Uterus (tissue), 4 donors: Measurements from ENCODE around the gene EVA1A. TPM values are rescaled to one million over a fixed set of nuclear protein-coding genes. Genes with fewer than 3 reads are reported as not detected.
A peak's percentile ranks its signal among the peaks of the same experiment; 100 is the strongest.

ENCODE experiments used
- DNase-seq, 2 donors: peaks; one replicate each; pipeline ENCODE4 v3.0.0-alpha.2; 2019 to 2020
- H3K27ac ChIP-seq, 2 donors: fragments of 200-600 bp; sonication (generic); 1 replicate in 1 of 2; 2 replicates in 1 of 2; pipeline ENCODE4 v1.5.1; 2016 to 2018
- H3K27me3 ChIP-seq, 2 donors: fragments of 200-600 bp; sonication (generic); one replicate each; pipeline ENCODE4 v1.5.1; 2018 to 2019; ENCODE audit warnings: control low read depth in 1 of 2
- H3K36me3 ChIP-seq, 2 donors: fragments of 200-600 bp; sonication (generic); one replicate each; pipeline ENCODE4 v1.5.1; 2019; ENCODE audit warnings: control low read depth in 1 of 2
- H3K4me1 ChIP-seq, 2 donors: fragments of 200-600 bp; sonication (generic); one replicate each; pipeline ENCODE4 v1.5.1; 2018 to 2019; ENCODE audit warnings: control low read depth in 1 of 2
- H3K4me3 ChIP-seq, 2 donors: fragments of 200-600 bp; sonication (generic); 1 replicate in 1 of 2; 2 replicates in 1 of 2; pipeline ENCODE4 v1.5.1; 2018 to 2019; ENCODE audit warnings: mild to moderate bottlenecking in 1 of 2
- H3K9me3 ChIP-seq, 2 donors: fragments of 200-600 bp; sonication (generic); one replicate each; pipeline ENCODE4 v1.5.1; 2019; ENCODE audit warnings: control low read depth in 1 of 2
- POLR2A ChIP-seq, 2 donors: fragments of 450-650 bp; IDR thresholded peaks; one replicate each; pipeline ENCODE4 v1.6.1; 2016; ENCODE audit warnings: antibody characterized with exemption in 2 of 2, mild to moderate bottlenecking in 1 of 2, moderate library complexity in 1 of 2
- intact Hi-C: fragments of 100-400 bp; cut with DNase I; formaldehyde crosslinking; loops from one replicate; pipeline ENCODE4 v1.15.1; 2023; ENCODE audit warnings: low total_unique reads
- total RNA-seq, 4 donors: library from RNA; depleted of rRNA in 3 of 4; stranded (reverse); fragments of >200 nt in 3 of 4; gene quantifications; one replicate each; pipeline versions ENCODE4 v1.1.0 to v1.2.4, GENCODE V29; 2014 to 2023
- TF ChIP-seq, protein P1 (sequence below), 4 experiments: fragments of 200-600 bp in 2 of 4; fragments of 450-650 bp in 2 of 4; sonication (generic) in 2 of 4; IDR thresholded peaks; one replicate each; pipeline ENCODE4 v1.5.1; 2016 to 2019; ENCODE audit warnings: antibody characterized with exemption in 4 of 4, mild to moderate bottlenecking in 2 of 4, moderate library complexity in 1 of 4
- donor health status: DM: yes; HTN: yes; CAD: no.

The EVA1A gene
- total RNA-seq, 4 donors from 2014 or later, result 1.2 to 22.1 (median 2.3) TPM; not detected in 1

DNA sequence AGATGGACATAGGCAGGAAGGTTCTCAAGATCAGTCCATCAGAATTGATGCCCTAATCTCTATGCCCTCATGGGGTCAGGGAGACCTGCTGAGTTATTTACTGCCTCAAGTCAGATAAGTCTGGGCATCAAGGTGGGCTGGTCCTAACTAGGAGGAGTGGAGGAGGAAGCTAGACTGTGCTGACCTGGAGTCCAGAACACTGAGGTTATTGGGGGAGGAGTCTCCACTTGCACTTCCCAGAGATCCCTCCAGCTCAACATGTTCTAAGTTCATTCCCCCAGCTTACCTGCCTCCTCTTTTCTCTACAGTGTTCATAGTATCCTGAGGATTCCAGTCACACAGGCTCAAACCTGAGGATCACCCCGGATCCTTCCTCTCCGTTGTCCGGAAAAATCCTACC, 19.3 kb downstream of the EVA1A start:
- H3K27me3 ChIP-seq, result no peaks in the 10 kb centered on the region
- no peaks in the 10 kb centered on the region for H3K36me3 ChIP-seq
- TF ChIP-seq POLR2A (IDR thresholded peaks at IDR 0.05), result no peak
- TF ChIP-seq, protein P1, sequence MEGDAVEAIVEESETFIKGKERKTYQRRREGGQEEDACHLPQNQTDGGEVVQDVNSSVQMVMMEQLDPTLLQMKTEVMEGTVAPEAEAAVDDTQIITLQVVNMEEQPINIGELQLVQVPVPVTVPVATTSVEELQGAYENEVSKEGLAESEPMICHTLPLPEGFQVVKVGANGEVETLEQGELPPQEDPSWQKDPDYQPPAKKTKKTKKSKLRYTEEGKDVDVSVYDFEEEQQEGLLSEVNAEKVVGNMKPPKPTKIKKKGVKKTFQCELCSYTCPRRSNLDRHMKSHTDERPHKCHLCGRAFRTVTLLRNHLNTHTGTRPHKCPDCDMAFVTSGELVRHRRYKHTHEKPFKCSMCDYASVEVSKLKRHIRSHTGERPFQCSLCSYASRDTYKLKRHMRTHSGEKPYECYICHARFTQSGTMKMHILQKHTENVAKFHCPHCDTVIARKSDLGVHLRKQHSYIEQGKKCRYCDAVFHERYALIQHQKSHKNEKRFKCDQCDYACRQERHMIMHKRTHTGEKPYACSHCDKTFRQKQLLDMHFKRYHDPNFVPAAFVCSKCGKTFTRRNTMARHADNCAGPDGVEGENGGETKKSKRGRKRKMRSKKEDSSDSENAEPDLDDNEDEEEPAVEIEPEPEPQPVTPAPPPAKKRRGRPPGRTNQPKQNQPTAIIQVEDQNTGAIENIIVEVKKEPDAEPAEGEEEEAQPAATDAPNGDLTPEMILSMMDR (IDR thresholded peaks at IDR 0.05), result no peak
- H3K27ac ChIP-seq, result no peak overlapping the region
- no peak overlapping the region for H3K4me3 ChIP-seq
- intact Hi-C loops, result no loop called here
- H3K4me1 ChIP-seq, result no peaks in the 10 kb centered on the region
- no peak for DNase-seq
- no peaks in the 10 kb centered on the region for H3K9me3 ChIP-seq

DNA sequence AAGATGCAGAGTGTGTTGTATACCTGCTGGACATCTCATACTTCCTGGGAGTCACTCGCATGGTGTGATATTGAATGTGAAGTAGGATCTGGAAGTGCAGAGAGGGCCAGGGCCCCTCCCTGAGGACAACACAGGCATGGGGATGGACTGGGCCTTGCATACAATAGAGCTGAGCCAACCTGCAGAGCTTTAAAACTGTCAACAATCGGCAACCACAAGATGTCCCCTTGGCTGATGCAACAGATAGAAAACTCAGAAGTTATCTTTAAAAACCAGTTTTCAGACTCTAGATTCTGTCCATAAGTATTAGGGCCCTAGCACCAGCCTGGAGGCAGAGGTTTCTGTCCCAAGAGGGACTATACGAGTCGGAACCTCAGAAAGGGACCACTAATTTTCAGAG, 19.7 kb downstream of the EVA1A start:
- intact Hi-C loops, result no loop called here
- H3K36me3 ChIP-seq, result no peaks in the 10 kb centered on the region
- no peaks in the 10 kb centered on the region for H3K27me3 ChIP-seq
- no peak overlapping the region for H3K4me3 ChIP-seq
- no peaks in the 10 kb centered on the region for H3K4me1 ChIP-seq
- H3K27ac ChIP-seq, result no peak overlapping the region
- H3K9me3 ChIP-seq, result no peaks in the 10 kb centered on the region
- no peak for DNase-seq
- TF ChIP-seq POLR2A (IDR thresholded peaks at IDR 0.05), result no peak
- TF ChIP-seq, protein P1 (IDR thresholded peaks at IDR 0.05), result no peak

DNA sequence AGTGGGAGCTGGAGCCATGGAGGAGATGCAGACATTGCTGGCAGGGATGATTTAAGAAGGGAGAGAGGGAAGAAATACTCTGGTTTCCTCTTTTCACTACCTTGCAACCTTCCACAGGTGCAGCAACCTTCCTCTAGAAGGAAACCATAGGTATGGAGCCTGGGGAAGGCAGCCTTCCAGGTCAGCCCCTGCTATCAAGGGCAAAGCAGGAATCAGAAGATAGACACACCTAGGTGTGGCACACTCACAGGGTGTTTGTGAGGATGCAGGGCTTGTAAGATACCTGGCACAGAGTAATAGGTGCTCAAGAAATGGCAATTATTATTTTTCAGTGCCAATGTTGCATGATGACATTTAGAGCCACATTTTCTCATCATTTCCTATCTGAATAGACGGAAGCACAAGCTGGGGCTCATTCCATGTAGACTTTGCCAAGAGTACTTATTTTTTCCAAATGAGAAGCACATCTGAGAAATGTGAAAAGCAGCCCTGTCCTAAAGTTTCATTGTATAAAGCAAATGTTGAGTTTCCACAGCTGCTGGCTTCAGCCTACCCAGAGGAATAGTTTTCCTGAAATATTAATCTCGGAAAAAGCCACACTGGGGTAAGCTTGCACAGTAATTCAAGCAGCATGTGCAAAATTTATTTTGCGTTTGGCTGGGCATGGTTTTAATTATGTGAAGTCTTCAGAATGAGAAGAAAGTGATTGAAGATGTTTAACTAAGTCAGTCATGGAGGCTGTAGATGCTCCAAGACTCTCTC, 20.6 kb downstream of the EVA1A start:
- Histone ChIP-seq H3K4me3 (no peak overlapping the region), H3K4me1 (no peaks in the 10 kb centered on the region), H3K9me3 (no peaks in the 10 kb centered on the region), H3K27ac (peak overlapping the region in 1 of 2 donors; percentile 21), H3K36me3 (no peaks in the 10 kb centered on the region), H3K27me3 (no peaks in the 10 kb centered on the region)
- DNase-seq, result no peak
- intact Hi-C loops, result no loop called here
- TF ChIP-seq POLR2A (IDR thresholded peaks at IDR 0.05), result no peak
- TF ChIP-seq, protein P1 (IDR thresholded peaks at IDR 0.05), result no peak

DNA sequence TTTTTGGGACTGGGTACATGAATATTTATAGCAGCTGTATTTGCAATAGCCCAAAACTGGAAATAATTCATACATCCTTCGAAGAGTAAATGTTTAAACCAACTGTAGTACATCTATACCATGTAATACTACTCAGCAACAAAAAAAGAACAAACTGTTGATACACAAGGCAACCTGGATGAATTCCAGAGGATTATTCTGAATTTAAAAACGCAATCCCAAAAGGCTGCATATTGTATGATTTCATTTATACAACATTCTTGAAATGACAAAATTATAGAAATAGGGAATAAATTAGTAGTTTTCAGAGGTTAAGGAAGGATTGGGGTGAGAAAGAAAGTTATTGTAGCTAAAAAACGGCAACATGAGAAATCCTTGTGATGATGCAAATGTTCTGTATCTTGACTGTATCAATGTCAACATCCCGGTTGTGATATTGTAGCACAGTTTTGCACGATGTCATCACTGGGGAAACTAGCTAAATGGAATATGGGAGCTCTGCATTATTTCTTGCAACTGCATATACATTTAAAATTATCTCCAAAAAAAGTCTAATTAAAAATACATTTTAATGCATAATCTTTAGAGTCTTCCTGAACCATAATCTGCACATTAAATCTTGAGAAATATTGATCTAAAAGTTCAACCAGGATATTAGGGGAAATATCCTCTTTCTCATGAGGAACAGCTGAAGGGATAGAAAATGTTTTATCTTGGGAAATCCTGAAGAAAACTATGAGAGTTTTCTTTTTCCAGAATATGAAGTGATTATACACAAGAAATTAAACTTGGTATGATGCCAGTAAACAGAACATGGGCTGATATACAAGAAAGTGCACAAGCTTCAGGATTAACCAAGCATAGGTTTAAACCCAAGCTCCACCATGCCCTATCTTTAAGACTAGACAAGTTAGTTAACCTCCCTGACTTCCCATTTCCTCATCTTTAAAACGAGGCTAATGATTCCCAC, 21.9 kb downstream of the EVA1A start:
- intact Hi-C loops, result no loop called here
- H3K4me3 ChIP-seq, result no peak overlapping the region
- H3K4me1 ChIP-seq, result no peaks in the 10 kb centered on the region
- H3K36me3 ChIP-seq, result no peaks in the 10 kb centered on the region
- H3K9me3 ChIP-seq, result no peaks in the 10 kb centered on the region
- no peak overlapping the region for H3K27ac ChIP-seq
- TF ChIP-seq POLR2A (IDR thresholded peaks at IDR 0.05), result no peak
- TF ChIP-seq, protein P1 (IDR thresholded peaks at IDR 0.05), result no peak
- H3K27me3 ChIP-seq, result no peaks in the 10 kb centered on the region
- no peak for DNase-seq

DNA sequence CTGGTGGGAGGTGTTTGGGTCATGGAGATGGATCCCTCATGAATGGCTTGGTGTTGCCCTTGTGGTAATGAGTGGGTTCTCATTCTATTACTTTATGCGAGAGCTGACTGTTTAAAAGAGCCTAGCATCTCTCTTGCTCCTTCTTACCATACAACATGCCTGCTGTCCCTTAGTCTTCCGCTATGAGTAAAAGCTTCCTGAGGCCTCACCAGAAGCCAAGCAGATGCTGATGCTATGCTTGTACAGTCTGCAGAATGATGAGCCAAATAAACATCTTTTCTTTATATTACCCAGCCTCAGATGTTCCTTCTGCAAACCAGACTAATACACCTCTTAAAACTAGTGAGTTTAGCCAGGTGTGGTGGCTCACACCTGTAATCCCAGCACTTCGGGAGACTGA, 23.1 kb downstream of the EVA1A start:
- intact Hi-C loops, result no loop called here
- no peak for DNase-seq
- H3K4me3 ChIP-seq, result no peak overlapping the region
- H3K9me3 ChIP-seq, result no peaks in the 10 kb centered on the region
- no peaks in the 10 kb centered on the region for H3K36me3 ChIP-seq
- no peaks in the 10 kb centered on the region for H3K4me1 ChIP-seq
- no peaks in the 10 kb centered on the region for H3K27me3 ChIP-seq
- no peak for TF ChIP-seq POLR2A (IDR thresholded peaks at IDR 0.05)
- TF ChIP-seq, protein P1 (IDR thresholded peaks at IDR 0.05), result no peak
- H3K27ac ChIP-seq, result no peak overlapping the region
